GM12878 (cell line): ENCODE data around the gene CACNA2D3. TPM values are rescaled to one million over a fixed set of nuclear protein-coding genes. Genes with fewer than 3 reads are reported as not detected.

Source experiments
- ATAC-seq: fragments of 200-7000 bp; cut with Tn5 transposase; 3 replicates; pipeline ENCODE4 v1.9.1; 2020; ENCODE audit warnings: mild to moderate bottlenecking, moderate library complexity
- BruUV-seq: library from RNA; stranded (reverse); fragments of 400-500 nt; replicated peaks from 2 replicates; lab custom pipeline; 2021; lab: Mats Ljungman, UMichigan
- CTCF ChIA-PET: fragments of 300-600 bp; sonication (Branson Sonifier 250); formaldehyde crosslinking; extraction: SDS; loops from one replicate; lab custom pipeline; 2021; ENCODE audit warnings: inconsistent platforms; lab: Yijun Ruan, JAX
- POLR2A ChIA-PET: fragments of 350-600 bp; formaldehyde crosslinking; extraction: SDS; loops from one replicate; lab custom pipeline; 2021; ENCODE audit warnings: inconsistent platforms; lab: Charles Lee
- RAD21 ChIA-PET: fragments of 300-600 bp; sonication (Branson Sonifier 250); formaldehyde crosslinking; loops from one replicate; lab custom pipeline; 2023; ENCODE audit warnings: antibody characterized with exemption; ENCODE audit not compliant: unreplicated experiment; lab: Charles Lee
- SMC1A ChIA-PET: fragments of 300-600 bp; sonication (Branson Sonifier 250); formaldehyde crosslinking; loops from one replicate; lab custom pipeline; 2023; ENCODE audit not compliant: unreplicated experiment, uncharacterized antibody; lab: Charles Lee
- DNase-seq: peaks from one replicate; pipeline ENCODE4 v3.0.0-alpha.2; 2011; ENCODE audit warnings: low read depth, low spot score
- FAIRE-seq: peaks from 3 replicates; lab custom pipeline; 2011; peaks lifted over from hg19 to GRCh38; lab: Jason Lieb, UNC
- H2AFZ ChIP-seq: 2 replicates; pipeline ENCODE4 v1.6.0; 2011; ENCODE audit warnings: low read depth, low read length, control low read depth; ENCODE audit not compliant: control insufficient read depth
- H3K27ac ChIP-seq: 2 replicates; pipeline ENCODE4 v1.5.1; 2011; ENCODE audit warnings: control low read depth; ENCODE audit not compliant: control insufficient read depth, insufficient read depth
- H3K27me3 ChIP-seq, 2 experiments: replicated peaks in 1 of 2; 2 replicates each; pipeline versions ENCODE4 v1.6.0 to v1.6.1; 2011; ENCODE audit warnings: low read length in 1 of 2; ENCODE audit not compliant: control insufficient read depth in 2 of 2, insufficient read depth in 2 of 2
- H3K36me3 ChIP-seq, 2 experiments: 2 replicates each; pipeline ENCODE4 v1.5.1; 2011; ENCODE audit warnings: low read length in 1 of 2; ENCODE audit not compliant: control insufficient read depth in 2 of 2, insufficient read depth in 2 of 2
- H3K4me1 ChIP-seq: 2 replicates; pipeline ENCODE4 v1.6.1; 2011; ENCODE audit warnings: mild to moderate bottlenecking, low read length, moderate library complexity, mixed read lengths; ENCODE audit not compliant: control insufficient read depth, insufficient read depth
- H3K4me2 ChIP-seq: 2 replicates; pipeline ENCODE4 v1.6.0; 2011; ENCODE audit warnings: control low read depth; ENCODE audit not compliant: control insufficient read depth, insufficient read depth
- H3K4me3 ChIP-seq: fragments of 200-600 bp; sonication (generic); 2 replicates; pipeline ENCODE4 v1.5.1; 2016
- H3K79me2 ChIP-seq: 2 replicates; pipeline ENCODE4 v1.6.0; 2011; ENCODE audit warnings: low read length; ENCODE audit not compliant: control insufficient read depth, insufficient read depth
- H3K9ac ChIP-seq: 2 replicates; pipeline ENCODE4 v1.8.0; 2011; ENCODE audit warnings: low read length, control low read depth, mixed read lengths; ENCODE audit not compliant: control insufficient read depth, insufficient read depth
- H3K9me3 ChIP-seq: replicated peaks from 3 replicates; pipeline ENCODE4 v1.5.1; 2011; ENCODE audit warnings: mild to moderate bottlenecking, low read length; ENCODE audit not compliant: control insufficient read depth, insufficient read depth
- H4K20me1 ChIP-seq: 2 replicates; pipeline ENCODE4 v1.6.0; 2011; ENCODE audit not compliant: control insufficient read depth, insufficient read depth
- CHD2 ChIP-seq: IDR thresholded peaks from 2 replicates; pipeline ENCODE4 v1.6.1; 2011; ENCODE audit warnings: low read depth, low read length, improper control_type of control experiment, borderline replicate concordance
- CHD4 ChIP-seq: fragments of 200-600 bp; sonication (generic); IDR thresholded peaks from 2 replicates; pipeline ENCODE4 v1.6.1; 2016; ENCODE audit warnings: mild to moderate bottlenecking
- GABPA ChIP-seq: IDR thresholded peaks from 2 replicates; pipeline ENCODE4 v1.6.1; 2014; ENCODE audit warnings: antibody characterized with exemption, low read depth, mild to moderate bottlenecking, inconsistent platforms
- HDGF ChIP-seq: fragments of 450-650 bp; IDR thresholded peaks from 2 replicates; pipeline ENCODE4 v1.6.1; 2016; ENCODE audit warnings: antibody characterized with exemption
- NR2C1 ChIP-seq: fragments of 450-650 bp; IDR thresholded peaks from 2 replicates; pipeline ENCODE4 v1.6.1; 2017; ENCODE audit warnings: antibody characterized with exemption, mild to moderate bottlenecking, moderate library complexity
- RAD21 ChIP-seq: IDR thresholded peaks from 2 replicates; pipeline ENCODE4 v1.6.1; 2011; ENCODE audit warnings: mild to moderate bottlenecking, low read depth, low read length, moderate library complexity; ENCODE audit not compliant: insufficient read depth
- RBBP5 ChIP-seq: fragments of 200-600 bp; sonication (generic); conservative IDR thresholded peaks from 2 replicates; pipeline ENCODE4 v1.6.1; 2016
- SMARCA5 ChIP-seq: fragments of 450-650 bp; IDR thresholded peaks from 2 replicates; pipeline ENCODE4 v1.6.1; 2017; ENCODE audit warnings: mild to moderate bottlenecking
- SMC3 ChIP-seq: IDR thresholded peaks from 2 replicates; pipeline ENCODE4 v1.6.1; 2011; ENCODE audit warnings: low read length, improper control_type of control experiment, borderline replicate concordance
- SRF ChIP-seq, 2 experiments: IDR thresholded peaks; 2 replicates each; pipeline ENCODE4 v1.6.1; 2011; ENCODE audit warnings: low read depth in 2 of 2, low read length in 2 of 2, mild to moderate bottlenecking in 1 of 2, moderate library complexity in 1 of 2
- SUPT20H ChIP-seq: IDR thresholded peaks from 2 replicates; pipeline ENCODE4 v1.6.1; 2011; ENCODE audit warnings: low read depth, mild to moderate bottlenecking, low read length, moderate library complexity, borderline replicate concordance; ENCODE audit not compliant: control insufficient read depth
- ZNF207 ChIP-seq: fragments of 450-650 bp; IDR thresholded peaks from 2 replicates; pipeline ENCODE4 v1.6.1; 2014; ENCODE audit warnings: antibody characterized with exemption, mild to moderate bottlenecking, borderline replicate concordance
- WGBS: methylation state at CpG from one replicate; pipeline ENCODE4 v1.1.6; 2016; ENCODE audit warnings: low lambda C conversion rate; ENCODE audit not compliant: insufficient replicate concordance, insufficient coverage; ENCODE audit errors: missing lambda C conversion rate; 5-methylcytosine and 5-hydroxymethylcytosine counted together
- in situ Hi-C: fragments of 300-500 bp; cut with MboI; formaldehyde crosslinking; loops from 9 replicates; pipeline ENCODE4 v1.14.3; 2018; ENCODE audit warnings: mixed read lengths
- intact Hi-C: fragments of 100-400 bp; cut with micrococcal nuclease; formaldehyde crosslinking; loops from one replicate; pipeline ENCODE4 v1.14.2; 2022; ENCODE audit not compliant: unreplicated experiment
- polyA plus RNA-seq, 11 experiments: library from polyadenylated mRNA; depleted of rRNA in 4 of 11; unstranded in 6 of 11; stranded (reverse) in 5 of 11; fragments of >200 nt; fragmentation: Nextera tagmentation in 4 of 11; fragmentation: Illumina TruSeq in 1 of 11; extraction: Ambion mirVana in 4 of 11; extraction: Trizol in 1 of 11; gene quantifications; 1 replicate in 1 of 11; 2 replicates in 10 of 11; pipeline versions ENCODE4 v1.2.1 to v1.2.3, GENCODE V29; 2011 to 2016; ENCODE audit warnings: inconsistent platforms in 2 of 11, missing spikeins in 2 of 11, low read depth in 1 of 11
- total RNA-seq, 4 experiments: library from RNA; depleted of rRNA in 3 of 4; stranded (reverse); fragments of >200 nt in 3 of 4; fragmentation: Illumina TruSeq in 1 of 4; extraction: Trizol in 1 of 4; gene quantifications; 2 replicates each; pipeline versions ENCODE4 v1.2.1 to v1.2.3, GENCODE V29; 2013 to 2021
- TF ChIP-seq, protein P1 (sequence below): fragments of 450-650 bp; IDR thresholded peaks from 2 replicates; pipeline ENCODE4 v1.6.1; 2017; ENCODE audit warnings: low read depth, mild to moderate bottlenecking, moderate library complexity
- TF ChIP-seq, protein P2 (sequence below): IDR thresholded peaks from 2 replicates; pipeline ENCODE4 v1.6.1; 2012; ENCODE audit warnings: mild to moderate bottlenecking, low read depth, low read length

The CACNA2D3 gene
- total and polyA plus RNA-seq, 10 of the 15 experiments (the other 5 are each of a cell fraction or from before 2014, with no cell fraction given), result not detected

DNA sequence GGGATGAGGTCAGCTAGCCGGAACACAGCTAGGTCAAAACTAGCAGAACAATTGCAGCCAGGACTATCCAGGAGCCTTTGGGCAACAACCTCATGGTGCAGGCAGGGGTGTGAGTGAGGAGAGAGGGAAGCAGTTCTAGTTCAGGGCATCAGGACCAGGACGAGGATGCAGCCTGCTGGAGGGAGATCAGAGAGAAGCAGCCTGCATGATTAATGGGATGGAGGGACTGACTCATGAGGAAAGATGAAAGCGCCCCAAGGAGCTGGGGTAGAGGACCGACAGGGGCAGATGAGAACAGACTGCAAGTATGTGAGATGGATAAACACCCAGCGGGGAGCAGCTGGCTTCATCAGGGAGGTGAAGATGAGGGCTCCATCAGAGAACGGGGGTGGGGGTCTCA lies 843.4 kb downstream of the CACNA2D3 start:
- H3K9me3 ChIP-seq, result no peaks in the 10 kb centered on the region
- SMC1A ChIA-PET, result no interaction called here
- RAD21 ChIA-PET, result no interaction called here
- H3K36me3 ChIP-seq, result no peaks in the 10 kb centered on the region
- no TSS peak for BruUV-seq
- CTCF ChIA-PET, result no interaction called here
- no peak overlapping the region for H3K27ac ChIP-seq
- H4K20me1 ChIP-seq, result no peaks in the 10 kb centered on the region
- no peak for FAIRE-seq
- H3K4me3 ChIP-seq, result no peak overlapping the region
- no peak overlapping the region for H3K9ac ChIP-seq
- no peaks in the 10 kb centered on the region for H3K27me3 ChIP-seq
- no peak for TF ChIP-seq ZNF207
- TF ChIP-seq, protein P1, sequence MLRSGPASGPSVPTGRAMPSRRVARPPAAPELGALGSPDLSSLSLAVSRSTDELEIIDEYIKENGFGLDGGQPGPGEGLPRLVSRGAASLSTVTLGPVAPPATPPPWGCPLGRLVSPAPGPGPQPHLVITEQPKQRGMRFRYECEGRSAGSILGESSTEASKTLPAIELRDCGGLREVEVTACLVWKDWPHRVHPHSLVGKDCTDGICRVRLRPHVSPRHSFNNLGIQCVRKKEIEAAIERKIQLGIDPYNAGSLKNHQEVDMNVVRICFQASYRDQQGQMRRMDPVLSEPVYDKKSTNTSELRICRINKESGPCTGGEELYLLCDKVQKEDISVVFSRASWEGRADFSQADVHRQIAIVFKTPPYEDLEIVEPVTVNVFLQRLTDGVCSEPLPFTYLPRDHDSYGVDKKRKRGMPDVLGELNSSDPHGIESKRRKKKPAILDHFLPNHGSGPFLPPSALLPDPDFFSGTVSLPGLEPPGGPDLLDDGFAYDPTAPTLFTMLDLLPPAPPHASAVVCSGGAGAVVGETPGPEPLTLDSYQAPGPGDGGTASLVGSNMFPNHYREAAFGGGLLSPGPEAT, result no peak
- no peak for TF ChIP-seq HDGF
- no peak for TF ChIP-seq CHD2
- TF ChIP-seq CHD4, result no peak
- TF ChIP-seq, all 136 proteins: peak for 0
- H3K4me2 ChIP-seq, result no peak overlapping the region
- ATAC-seq, result no peak
- H2AFZ ChIP-seq, result no peak overlapping the region
- no peaks in the 10 kb centered on the region for H3K79me2 ChIP-seq
- no peak for DNase-seq
- H3K4me1 ChIP-seq, result no peaks in the 10 kb centered on the region
- intact Hi-C loops (no loop called here), in situ Hi-C loops (no loop called here)
- WGBS, result 29% methylated on average over 6 of the region's 6 CpGs
- POLR2A ChIA-PET, result interaction anchor here (0.6 kb wide), 1 partner anchor 644 kb away, joined by 4 read pairs; no protein-coding TSS in a partner anchor

DNA sequence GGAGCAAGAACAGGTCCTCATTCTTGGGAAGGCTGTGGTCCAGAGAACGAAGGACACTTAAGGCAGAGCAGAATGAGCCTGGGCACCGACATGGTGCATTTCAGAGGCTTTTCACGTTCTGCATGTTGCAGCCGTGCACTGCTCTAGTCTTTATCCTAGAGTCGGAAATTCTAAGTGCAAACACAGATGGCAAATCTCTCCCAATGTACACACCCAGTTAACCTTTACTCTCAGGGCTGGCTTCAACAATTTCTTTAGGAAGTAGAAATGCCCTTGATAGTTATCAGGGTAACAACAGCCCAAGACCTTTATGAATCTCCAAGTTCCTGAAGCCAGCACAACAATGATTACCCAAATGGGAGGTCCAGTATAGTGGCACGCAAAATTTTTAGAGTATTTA lies 844.6 kb downstream of the CACNA2D3 start:
- H3K9me3 ChIP-seq, result no peaks in the 10 kb centered on the region
- H3K36me3 ChIP-seq, result no peaks in the 10 kb centered on the region
- no peak overlapping the region for H3K27ac ChIP-seq
- intact Hi-C loops, result no loop called here
- ChIA-PET CTCF (no interaction called here), POLR2A (no interaction called here), RAD21 (no interaction called here), SMC1A (no interaction called here)
- H3K4me1 ChIP-seq, result no peaks in the 10 kb centered on the region
- H3K4me2 ChIP-seq, result no peak overlapping the region
- BruUV-seq, result no TSS peak
- FAIRE-seq (no peak), DNase-seq (no peak), ATAC-seq (no peak)
- no peak overlapping the region for H3K4me3 ChIP-seq
- H2AFZ ChIP-seq, result no peak overlapping the region
- H3K79me2 ChIP-seq, result no peaks in the 10 kb centered on the region
- WGBS, result 30% methylated on average over 6 of the region's 6 CpGs
- in situ Hi-C loops, result no loop called here
- no peak overlapping the region for H3K9ac ChIP-seq
- no peaks in the 10 kb centered on the region for H3K27me3 ChIP-seq
- no peaks in the 10 kb centered on the region for H4K20me1 ChIP-seq
- TF ChIP-seq RBBP5, result no peak
- no peak for TF ChIP-seq SRF (IDR thresholded peaks at IDR 0.05; ENCODE audit: low read depth in 2 of 2, low read length in 2 of 2)
- TF ChIP-seq SMARCA5, result no peak
- TF ChIP-seq, protein P2, sequence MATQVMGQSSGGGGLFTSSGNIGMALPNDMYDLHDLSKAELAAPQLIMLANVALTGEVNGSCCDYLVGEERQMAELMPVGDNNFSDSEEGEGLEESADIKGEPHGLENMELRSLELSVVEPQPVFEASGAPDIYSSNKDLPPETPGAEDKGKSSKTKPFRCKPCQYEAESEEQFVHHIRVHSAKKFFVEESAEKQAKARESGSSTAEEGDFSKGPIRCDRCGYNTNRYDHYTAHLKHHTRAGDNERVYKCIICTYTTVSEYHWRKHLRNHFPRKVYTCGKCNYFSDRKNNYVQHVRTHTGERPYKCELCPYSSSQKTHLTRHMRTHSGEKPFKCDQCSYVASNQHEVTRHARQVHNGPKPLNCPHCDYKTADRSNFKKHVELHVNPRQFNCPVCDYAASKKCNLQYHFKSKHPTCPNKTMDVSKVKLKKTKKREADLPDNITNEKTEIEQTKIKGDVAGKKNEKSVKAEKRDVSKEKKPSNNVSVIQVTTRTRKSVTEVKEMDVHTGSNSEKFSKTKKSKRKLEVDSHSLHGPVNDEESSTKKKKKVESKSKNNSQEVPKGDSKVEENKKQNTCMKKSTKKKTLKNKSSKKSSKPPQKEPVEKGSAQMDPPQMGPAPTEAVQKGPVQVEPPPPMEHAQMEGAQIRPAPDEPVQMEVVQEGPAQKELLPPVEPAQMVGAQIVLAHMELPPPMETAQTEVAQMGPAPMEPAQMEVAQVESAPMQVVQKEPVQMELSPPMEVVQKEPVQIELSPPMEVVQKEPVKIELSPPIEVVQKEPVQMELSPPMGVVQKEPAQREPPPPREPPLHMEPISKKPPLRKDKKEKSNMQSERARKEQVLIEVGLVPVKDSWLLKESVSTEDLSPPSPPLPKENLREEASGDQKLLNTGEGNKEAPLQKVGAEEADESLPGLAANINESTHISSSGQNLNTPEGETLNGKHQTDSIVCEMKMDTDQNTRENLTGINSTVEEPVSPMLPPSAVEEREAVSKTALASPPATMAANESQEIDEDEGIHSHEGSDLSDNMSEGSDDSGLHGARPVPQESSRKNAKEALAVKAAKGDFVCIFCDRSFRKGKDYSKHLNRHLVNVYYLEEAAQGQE, result no peak
- TF ChIP-seq SUPT20H, result no peak
- TF ChIP-seq GABPA, result no peak
- no peak for TF ChIP-seq RAD21
- no peak for TF ChIP-seq SMC3
- no peak for TF ChIP-seq NR2C1
